Esophagus squamous epithelium (tissue), 5 donors: ENCODE results near the gene NLRC5. TPM values are rescaled to one million over a fixed set of nuclear protein-coding genes. Genes with fewer than 3 reads are reported as not detected.
A peak's percentile ranks its signal among the peaks of the same experiment; 100 is the strongest.

Experiments used
- DNase-seq: peaks from one replicate; lab custom pipeline; 2025; lab: John Stamatoyannopoulos, UW
- H3K27ac ChIP-seq, 4 donors: fragments of 200-600 bp; sonication (generic); one replicate each; pipeline ENCODE4 v1.5.1; 2016 to 2019; ENCODE audit warnings: mild to moderate bottlenecking in 1 of 4
- H3K27me3 ChIP-seq, 4 donors: fragments of 200-600 bp; sonication (generic); 1 replicate in 3 of 4; 2 replicates in 1 of 4; pipeline versions ENCODE4 v1.5.1 to v1.6.0; 2017 to 2021; ENCODE audit warnings: antibody characterized with exemption in 1 of 4
- H3K36me3 ChIP-seq, 3 donors: fragments of 200-600 bp; sonication (generic); one replicate each; pipeline ENCODE4 v1.5.1; 2016 to 2019
- H3K4me1 ChIP-seq, 3 donors: fragments of 200-600 bp; sonication (generic); one replicate each; pipeline ENCODE4 v1.5.1; 2017 to 2019
- H3K4me3 ChIP-seq, 4 donors: fragments of 200-600 bp; sonication (generic); 1 replicate in 3 of 4; 2 replicates in 1 of 4; pipeline ENCODE4 v1.5.1; 2016 to 2019; ENCODE audit warnings: mild to moderate bottlenecking in 2 of 4, moderate library complexity in 1 of 4
- H3K9me3 ChIP-seq, 3 donors: fragments of 200-600 bp; sonication (generic); one replicate each; pipeline ENCODE4 v1.5.1; 2016 to 2019
- POLR2A ChIP-seq, 4 donors: fragments of 450-650 bp; IDR thresholded peaks; one replicate each; pipeline ENCODE4 v1.6.1; 2017; ENCODE audit warnings: antibody characterized with exemption in 4 of 4, mild to moderate bottlenecking in 4 of 4, moderate library complexity in 3 of 4
- WGBS, 2 donors: methylation state at CpG; one replicate each; pipeline ENCODE4 v1.1.5; 2018; 5-methylcytosine and 5-hydroxymethylcytosine counted together
- intact Hi-C: fragments of 100-400 bp; cut with DNase I; formaldehyde crosslinking; loops from one replicate; pipeline ENCODE4 v1.15.0; 2022
- total RNA-seq, 4 donors: library from RNA; depleted of rRNA; stranded (reverse); fragments of >200 nt; gene quantifications; one replicate each; pipeline ENCODE4 v1.1.0, GENCODE V29; 2016
- TF ChIP-seq, protein P1 (sequence below), 6 experiments: fragments of 450-650 bp in 4 of 6; fragments of 200-600 bp in 2 of 6; sonication (generic) in 2 of 6; IDR thresholded peaks; one replicate each; pipeline ENCODE4 v1.5.1; 2016 to 2019; ENCODE audit warnings: antibody characterized with exemption in 6 of 6, mild to moderate bottlenecking in 4 of 6, moderate library complexity in 4 of 6
- donor health status: DM: yes; HTN: yes; CAD: no.

NLRC5 gene
- total RNA-seq, 4 donors from 2014 or later, result 7.7 to 25.2 (median 14.1) TPM

DNA sequence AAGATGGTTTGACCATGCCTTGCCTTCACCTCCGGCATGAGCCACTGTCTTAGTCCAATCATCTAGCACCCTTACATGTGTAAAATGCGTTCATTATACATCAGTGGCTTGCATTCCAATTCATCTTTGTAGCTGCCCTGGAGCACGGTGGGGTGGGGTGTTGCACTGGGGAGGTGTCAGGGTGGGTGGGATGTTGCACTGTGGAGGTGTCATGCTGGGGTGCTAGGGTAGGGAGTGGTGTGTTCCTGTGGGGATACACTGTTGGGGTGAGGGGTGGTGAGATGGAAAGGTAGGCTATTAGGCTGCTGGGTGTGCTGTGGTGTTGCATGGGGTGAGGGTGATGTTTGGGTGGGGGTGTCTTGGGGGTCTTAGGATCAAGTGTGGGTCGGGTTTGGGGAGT lies 47.0 kb downstream of the NLRC5 start:
- 77 to 96% methylated on average over 3 to 4 of the region's 4 CpGs for WGBS, 2 donors
- Histone ChIP-seq H3K4me3 (no peak overlapping the region), H3K9me3 (no peaks in the 10 kb centered on the region), H3K4me1 (peaks cover 4 to 16% (median 4%) of the 10 kb centered on the region in 3 donors), H3K27ac (no peak overlapping the region), H3K27me3 (no peaks in the 10 kb centered on the region), H3K36me3 (peaks cover 0 to 88% (median 8%) of the 10 kb centered on the region in 3 donors)
- intact Hi-C loops, result no loop called here
- TF ChIP-seq, protein P1, sequence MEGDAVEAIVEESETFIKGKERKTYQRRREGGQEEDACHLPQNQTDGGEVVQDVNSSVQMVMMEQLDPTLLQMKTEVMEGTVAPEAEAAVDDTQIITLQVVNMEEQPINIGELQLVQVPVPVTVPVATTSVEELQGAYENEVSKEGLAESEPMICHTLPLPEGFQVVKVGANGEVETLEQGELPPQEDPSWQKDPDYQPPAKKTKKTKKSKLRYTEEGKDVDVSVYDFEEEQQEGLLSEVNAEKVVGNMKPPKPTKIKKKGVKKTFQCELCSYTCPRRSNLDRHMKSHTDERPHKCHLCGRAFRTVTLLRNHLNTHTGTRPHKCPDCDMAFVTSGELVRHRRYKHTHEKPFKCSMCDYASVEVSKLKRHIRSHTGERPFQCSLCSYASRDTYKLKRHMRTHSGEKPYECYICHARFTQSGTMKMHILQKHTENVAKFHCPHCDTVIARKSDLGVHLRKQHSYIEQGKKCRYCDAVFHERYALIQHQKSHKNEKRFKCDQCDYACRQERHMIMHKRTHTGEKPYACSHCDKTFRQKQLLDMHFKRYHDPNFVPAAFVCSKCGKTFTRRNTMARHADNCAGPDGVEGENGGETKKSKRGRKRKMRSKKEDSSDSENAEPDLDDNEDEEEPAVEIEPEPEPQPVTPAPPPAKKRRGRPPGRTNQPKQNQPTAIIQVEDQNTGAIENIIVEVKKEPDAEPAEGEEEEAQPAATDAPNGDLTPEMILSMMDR (IDR thresholded peaks at IDR 0.05), result no peak
- no peak for TF ChIP-seq POLR2A (IDR thresholded peaks at IDR 0.05)
- no peak for DNase-seq

- intact Hi-C loops, result no loop called here
- no peak for DNase-seq
- H3K36me3 ChIP-seq, result peaks cover 0 to 88% (median 8%) of the 10 kb centered on the region in 3 donors
- H3K27ac ChIP-seq, result no peak overlapping the region
- H3K27me3 ChIP-seq, result no peaks in the 10 kb centered on the region
- 38 to 100% methylated on average over 1 of the region's 7 CpGs for WGBS, 2 donors
- no peaks in the 10 kb centered on the region for H3K9me3 ChIP-seq
- no peak overlapping the region for H3K4me3 ChIP-seq
- TF ChIP-seq, protein P1 (IDR thresholded peaks at IDR 0.05), result no peak
- no peak for TF ChIP-seq POLR2A (IDR thresholded peaks at IDR 0.05)
- H3K4me1 ChIP-seq, result peaks cover 4 to 22% (median 7%) of the 10 kb centered on the region in 3 donors
Measured at GRCh38 chr16:57036945-57037344, 47.6 kb downstream of the NLRC5 start.

DNA sequence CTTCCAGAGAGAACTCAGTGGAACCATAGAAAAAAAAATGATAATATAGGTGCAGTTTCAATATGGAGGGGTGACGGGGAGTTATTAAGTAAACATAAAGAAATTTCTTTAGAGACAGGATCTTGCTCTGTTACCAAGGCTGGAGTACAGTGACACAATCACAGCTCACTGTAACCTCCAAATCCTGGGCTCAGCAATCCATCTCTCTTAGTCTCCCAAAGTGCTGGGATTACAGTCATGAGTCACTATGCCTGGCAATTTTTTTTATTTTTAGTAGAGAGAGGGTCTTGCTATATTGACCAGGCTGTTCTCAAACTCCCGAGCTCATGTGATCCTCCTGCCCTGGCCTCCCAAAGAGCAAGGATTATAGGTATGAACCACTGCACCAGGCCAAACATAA lies 48.8 kb downstream of the NLRC5 start:
- no peak for DNase-seq
- Histone ChIP-seq H3K27me3 (no peaks in the 10 kb centered on the region), H3K4me3 (no peak overlapping the region), H3K4me1 (peaks cover 4 to 33% (median 14%) of the 10 kb centered on the region in 3 donors), H3K27ac (peak overlapping the region in 1 of 4 donors; percentile 46), H3K9me3 (no peaks in the 10 kb centered on the region), H3K36me3 (peaks cover 0 to 91% (median 13%) of the 10 kb centered on the region in 3 donors)
- TF ChIP-seq, protein P1 (IDR thresholded peaks at IDR 0.05), result no peak
- TF ChIP-seq POLR2A (IDR thresholded peaks at IDR 0.05), result no peak
- intact Hi-C loops, result no loop called here
- WGBS, 2 donors, result 75 to 78% methylated on average over 2 of the region's 2 CpGs

DNA sequence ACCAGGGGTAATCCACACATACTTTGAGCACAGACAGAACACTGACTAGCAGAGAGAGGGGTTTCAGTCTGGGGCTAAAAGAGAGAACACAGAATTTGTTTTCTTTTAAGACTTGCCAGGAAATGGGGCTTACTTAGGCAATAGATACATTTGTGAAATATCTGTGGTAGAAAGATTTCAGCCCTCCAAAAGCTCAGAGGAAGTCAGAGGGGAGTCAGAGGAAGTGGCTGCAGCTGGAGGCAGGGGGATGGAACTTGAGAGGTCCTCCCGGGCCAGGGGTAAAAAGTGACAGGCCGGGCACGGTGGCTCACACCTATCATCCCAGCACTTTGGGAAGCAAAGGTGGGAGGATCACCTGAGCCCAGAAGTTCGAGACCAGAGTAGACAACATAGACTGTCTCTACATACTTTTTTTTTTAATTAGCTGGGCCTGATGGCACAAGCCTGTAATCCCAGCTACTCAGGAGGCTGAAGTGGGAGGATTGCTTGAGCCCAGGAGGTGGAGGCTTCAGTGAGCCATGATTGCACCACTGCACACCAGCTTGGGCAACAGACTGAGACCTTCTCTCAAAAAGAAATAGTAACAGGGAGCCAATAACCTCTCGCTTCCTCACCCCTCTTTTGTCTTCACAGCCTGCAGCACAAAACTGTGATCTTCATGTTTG lies 49.9 kb downstream of the NLRC5 start:
- 53 to 65% methylated on average over 5 of the region's 5 CpGs for WGBS, 2 donors
- peaks cover 0 to 88% (median 20%) of the 10 kb centered on the region in 3 donors for H3K36me3 ChIP-seq
- peak overlapping the region; percentile 2 to 60 (median 33) for H3K27ac ChIP-seq
- H3K9me3 ChIP-seq, result no peaks in the 10 kb centered on the region
- H3K27me3 ChIP-seq, result no peaks in the 10 kb centered on the region
- no peak overlapping the region for H3K4me3 ChIP-seq
- DNase-seq, result no peak
- no peak for TF ChIP-seq POLR2A (IDR thresholded peaks at IDR 0.05)
- TF ChIP-seq, protein P1 (IDR thresholded peaks at IDR 0.05), result no peak
- H3K4me1 ChIP-seq, result peaks cover 4 to 33% (median 14%) of the 10 kb centered on the region in 3 donors
- intact Hi-C loops, result no loop called here
